Activated CD4-positive, alpha-beta T cell treated with anti-CD3 and anti-CD28 coated beads for 4 hours (primary cell): ENCODE results near the gene ATP11A.
"Not testable (repeated sequence)": the region's sequence is repeated elsewhere in the genome, so short reads cannot be mapped to it uniquely, and the experiment has no call there.

Source experiments
- DNase-seq, 2 donors: peaks; one replicate each; pipeline ENCODE4 v3.0.0-alpha.2; 2020

ATP11A gene

DNA sequence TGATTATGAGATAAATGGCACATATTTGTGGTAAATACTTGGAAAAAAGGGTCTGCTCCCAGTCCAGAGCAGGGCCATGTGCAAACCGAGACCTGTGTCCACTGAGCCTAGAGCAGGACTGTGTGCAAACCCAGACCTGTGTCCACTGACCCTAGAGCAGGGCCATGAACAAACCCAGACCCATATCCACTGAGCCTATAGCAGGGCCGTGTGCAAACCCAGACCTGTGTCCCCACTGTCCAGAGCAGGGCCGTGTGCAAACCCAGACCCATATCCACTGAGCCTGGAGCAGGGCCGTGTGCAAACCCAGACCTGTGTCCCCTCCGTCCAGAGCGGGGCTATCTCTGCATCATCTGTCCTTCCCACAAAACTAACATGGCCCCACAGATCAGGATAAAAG lies 136.0 kb downstream of the ATP11A start:
- no peak for DNase-seq

DNA sequence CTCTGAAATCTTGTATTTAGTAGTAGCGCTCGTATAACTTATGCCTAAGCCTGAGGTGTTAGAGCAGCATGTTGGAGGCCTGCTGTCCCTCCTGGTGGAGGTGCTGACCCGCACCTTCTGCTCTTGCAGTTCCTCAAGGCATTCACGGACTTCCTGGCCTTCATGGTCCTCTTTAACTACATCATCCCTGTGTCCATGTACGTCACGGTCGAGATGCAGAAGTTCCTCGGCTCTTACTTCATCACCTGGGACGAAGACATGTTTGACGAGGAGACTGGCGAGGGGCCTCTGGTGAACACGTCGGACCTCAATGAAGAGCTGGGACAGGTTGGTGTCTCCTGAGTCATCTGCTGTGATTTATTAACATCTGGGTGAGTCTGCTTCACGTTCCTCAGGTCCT lies 136.7 kb downstream of the ATP11A start:
- no peak for DNase-seq

DNA sequence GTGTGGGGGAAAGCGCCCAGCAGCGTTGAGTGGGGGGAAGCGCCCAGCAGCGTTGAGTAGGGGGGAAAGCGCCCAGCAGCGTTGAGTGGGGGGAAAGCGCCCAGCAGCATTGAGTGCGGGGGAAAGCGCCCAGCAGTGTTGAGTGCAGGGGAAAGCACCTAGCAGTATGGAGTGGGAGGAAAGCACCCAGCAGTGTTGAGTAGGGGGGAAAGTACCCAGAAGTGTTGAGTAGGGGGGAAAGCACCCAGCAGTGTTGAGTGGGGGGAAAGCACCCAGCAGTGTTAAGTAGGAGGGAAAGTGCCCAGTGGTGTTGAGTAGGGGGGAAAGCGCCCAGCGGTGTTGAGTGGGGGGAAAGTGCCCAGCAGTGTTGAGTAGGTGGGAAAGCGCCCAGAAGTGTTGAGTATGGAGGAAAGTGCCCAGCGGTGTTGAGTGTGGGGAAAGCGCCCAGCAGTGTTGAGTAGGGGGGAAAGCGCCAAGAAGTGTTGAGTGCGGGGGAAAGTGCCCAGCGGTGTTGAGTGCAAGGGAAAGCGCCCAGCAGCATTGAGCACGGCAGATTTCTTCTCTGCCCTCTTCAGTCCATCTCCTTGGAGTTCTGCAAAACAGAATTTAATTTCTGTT lies 138.4 kb downstream of the ATP11A start:
- no peak for DNase-seq

DNA sequence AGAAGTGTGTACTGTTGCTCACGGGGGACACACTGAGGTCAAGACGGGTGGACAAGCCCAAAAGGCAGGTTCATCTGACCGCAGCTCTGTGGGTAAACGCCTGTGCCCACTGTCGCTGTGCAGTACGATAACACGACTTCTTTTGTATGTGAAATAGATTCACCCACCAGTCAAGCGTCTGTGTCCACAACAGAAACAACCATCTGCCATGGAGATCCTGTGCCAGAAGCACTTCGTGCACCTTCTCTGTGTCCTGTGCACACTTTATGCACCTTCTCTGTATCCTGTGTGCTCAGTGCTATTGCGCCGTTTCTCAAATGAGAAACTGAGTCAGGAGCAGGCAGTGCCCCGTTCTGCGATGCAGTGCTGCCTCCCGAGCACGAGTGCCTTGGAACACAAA lies 138.9 kb downstream of the ATP11A start:
- DNase-seq: no peak

DNA sequence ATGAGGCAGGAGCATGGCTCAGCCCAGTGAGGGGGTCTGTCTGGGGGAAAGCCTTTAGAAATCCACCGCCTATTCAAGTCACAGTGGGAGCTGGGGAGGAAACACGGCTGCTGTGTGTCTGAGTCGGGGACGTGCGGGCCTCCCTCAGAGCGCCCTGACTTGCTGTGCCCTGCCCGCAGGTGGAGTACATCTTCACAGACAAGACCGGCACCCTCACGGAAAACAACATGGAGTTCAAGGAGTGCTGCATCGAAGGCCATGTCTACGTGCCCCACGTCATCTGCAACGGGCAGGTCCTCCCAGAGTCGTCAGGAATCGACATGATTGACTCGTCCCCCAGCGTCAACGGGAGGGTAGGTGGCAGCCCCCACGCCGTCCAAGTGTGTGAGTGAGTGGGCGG lies 141.4 kb downstream of the ATP11A start:
- DNase-seq: no peak

DNA sequence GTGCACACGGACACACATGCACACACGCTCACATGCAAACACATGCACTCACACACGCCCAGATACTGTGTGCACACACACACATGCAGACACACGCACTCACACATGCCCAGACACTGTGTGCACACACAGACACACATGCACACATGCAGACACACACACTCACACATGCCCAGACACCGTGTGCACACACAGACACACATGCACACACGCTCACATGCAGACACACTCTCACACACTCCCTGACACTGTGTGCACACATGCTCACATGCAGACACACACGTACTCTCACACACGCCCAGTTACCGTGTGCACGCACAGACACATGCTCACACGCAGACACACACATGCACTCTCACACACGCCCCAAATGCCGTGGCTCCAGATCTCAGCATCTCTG lies 142.0 kb downstream of the ATP11A start:
- no peak for DNase-seq

DNA sequence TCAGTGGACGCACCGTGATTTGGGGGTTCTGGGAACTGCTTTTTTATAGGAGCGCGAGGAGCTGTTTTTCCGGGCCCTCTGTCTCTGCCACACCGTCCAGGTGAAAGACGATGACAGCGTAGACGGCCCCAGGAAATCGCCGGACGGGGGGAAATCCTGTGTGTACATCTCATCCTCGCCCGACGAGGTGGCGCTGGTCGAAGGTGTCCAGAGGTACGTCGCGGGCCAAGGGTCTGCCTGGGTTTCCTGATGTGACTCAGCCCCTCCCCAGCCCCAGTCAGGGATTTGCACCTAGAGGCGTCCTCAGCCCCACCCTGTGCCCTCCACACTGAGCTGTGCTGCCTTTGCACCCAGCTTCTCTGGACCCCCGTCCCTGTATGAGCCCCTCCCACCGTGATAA lies 143.0 kb downstream of the ATP11A start:
- no peak for DNase-seq

DNA sequence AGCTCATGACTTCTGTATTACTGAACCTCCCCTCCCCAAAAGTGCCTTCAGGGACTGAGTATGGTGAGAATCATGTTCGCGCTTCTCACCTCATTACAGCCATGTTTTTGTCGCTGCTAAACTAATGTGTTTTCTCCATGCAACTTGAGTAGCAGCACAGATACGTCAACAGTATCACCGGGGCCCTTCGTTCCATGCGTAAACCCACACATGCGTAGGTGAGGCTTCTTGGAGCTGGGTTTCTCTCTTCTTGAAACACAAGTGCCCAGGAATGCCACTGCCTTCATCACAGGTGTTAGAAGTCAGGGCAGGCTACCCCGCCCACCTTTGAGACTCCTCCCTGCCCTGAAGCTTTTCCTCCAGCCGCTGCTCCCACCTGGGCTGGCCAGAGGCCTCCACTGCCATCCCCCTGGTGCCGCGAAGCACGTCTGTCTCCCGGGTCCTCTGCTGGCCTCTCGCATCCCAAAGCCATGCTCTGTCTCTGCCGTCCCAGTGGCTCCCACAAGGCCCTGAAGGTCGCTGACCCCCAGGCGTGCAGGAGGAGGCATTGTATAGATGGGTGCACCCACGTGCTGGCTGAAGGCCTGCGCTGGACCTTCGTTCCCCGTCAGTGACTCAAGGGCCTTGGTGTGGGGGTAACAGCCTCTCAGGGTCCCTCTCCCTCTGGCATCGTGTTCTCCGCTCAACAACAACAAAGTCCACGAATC lies 143.9 kb downstream of the ATP11A start:
- DNase-seq: no peak

DNA sequence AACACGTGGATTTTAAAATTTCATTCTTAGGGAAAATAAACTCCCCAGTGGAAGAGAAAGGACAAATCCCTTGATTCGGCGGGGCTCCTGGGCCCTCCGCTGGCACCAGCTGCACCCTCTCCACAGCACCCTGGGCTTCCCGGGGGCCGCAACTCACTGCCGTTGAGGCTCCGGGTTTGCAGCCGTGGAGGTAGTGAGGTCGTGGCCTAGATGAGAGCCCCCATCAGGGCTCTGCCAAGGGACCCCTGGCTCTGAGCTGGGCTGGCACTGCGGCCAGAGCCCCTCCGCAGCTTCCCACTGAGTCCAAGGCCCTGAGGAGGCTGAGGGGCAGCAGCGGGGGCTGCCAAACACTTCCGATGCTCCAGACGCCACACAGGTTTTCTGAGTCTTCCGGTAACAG lies 145.5 kb downstream of the ATP11A start:
- no peak for DNase-seq

DNA sequence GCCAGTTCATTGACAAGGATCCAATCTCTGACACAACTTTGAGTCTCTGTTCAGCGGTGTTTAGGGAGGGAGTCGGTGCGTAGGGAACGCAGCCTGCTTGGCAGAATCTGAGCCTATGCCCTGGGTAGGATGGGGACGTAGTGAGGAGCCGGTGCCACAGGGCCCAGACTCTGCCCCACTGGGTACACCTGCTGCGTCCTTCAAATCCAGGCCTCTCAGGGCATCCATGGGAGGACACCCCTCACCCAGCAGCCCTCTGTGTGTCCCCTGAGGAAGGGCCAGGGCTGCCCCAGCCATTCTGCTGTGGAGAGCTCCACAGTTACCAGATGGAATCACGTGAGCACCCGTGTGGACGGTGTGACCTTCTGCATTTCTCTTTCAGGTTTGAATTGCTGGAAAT lies 146.0 kb downstream of the ATP11A start:
- no peak for DNase-seq

DNA sequence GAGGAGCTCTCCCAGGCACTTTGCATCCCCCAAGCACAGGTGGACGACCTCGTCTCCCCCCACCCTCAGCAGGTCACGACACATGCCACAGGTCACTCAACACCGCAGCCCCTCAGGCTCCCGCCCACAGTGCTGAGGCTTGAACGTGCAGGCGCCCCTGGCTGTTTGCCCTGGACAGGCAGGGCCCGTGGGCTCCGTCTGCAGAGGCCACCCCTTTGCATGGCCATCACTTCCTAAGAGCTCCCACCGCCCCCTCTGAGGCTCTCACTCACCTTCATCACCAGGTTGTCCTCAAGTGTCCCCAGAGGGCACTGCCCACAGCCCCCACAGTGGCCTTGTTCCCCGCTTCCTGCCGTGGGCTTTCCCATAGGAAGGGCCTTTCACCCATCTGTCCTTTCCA lies 147.1 kb downstream of the ATP11A start:
- no peak for DNase-seq

DNA sequence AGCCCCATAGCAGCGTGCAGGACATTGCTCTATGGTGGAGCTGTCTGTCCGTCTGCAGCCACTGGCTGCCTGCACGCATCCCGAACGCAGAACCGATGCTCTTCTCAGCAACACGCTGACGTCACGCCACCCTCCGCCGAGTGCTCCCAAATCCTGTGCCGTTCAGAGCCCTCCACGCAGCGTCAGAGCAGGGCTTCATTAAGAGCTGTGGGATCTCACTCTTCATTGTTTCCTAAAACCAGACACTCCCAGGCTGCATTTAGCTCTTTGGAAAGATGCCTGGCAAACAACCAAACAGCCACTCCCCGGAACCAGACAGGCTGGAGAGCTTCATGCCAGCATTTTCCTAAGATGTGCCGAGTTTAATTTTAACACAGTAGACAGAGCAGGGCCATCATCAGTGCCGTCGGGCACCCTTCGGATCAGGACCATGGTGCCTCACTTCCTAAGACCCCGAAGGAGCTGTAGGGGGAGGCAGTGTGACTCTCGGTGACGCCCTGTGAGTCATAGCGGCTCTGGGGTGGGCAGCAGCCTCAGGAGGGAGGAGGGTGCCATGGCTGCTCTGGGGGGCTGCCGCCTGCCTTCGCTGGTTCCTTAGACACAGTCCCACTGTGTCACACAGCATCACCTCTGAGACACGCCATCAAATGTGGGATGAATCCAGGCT lies 147.7 kb downstream of the ATP11A start:
- no peak for DNase-seq

DNA sequence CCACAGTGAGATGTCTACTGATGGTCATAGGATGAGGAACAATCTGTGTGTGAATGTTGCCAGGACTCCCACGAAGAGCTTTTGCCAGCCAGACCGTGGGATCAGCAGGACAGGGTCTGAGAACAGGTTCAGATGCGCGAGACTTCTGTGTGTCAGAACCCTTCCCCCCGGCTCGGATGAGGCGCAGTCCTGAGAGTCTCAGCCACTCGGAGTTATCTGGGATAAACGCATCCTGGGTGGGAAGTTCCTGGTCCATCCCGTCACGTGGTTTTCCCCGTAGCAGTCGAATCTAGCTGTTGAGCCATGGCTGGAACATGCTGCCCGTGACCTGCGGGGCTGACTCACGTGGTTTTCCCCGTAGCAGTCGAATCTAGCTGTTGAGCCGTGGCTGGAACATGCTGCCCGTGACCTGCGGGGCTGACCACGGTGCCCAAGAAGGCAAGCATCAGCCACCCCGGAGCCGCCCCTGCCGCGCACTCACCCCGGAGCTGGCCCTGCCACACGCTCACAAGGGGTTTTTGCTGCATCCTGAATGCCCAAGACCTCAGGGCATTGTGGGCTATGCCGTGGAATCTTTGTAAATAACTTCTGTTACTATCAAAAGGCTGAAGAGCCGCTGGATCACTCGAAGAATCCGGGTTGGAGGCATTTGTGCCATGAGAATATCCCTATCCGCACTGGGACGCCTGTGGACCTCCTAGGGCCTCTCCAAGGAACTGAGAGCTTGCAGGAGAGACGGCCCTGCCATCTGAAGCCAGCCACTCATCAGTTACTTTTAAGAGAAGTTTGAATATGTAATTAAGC lies 148.4 kb downstream of the ATP11A start:
- no peak for DNase-seq

DNA sequence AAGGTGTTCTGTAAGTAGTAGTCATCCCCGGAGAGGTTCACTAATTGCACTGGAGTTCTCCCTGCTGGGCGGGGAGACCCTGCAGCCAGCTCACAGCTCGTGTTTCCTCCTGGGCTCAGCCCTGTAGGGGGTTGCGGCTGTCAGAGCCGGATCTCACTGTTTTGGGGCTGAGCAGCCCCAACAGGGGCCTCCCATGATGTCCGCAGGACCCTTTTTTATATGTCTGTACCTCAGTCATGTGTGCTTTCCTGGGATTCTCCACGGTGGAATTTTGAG lies 148.9 kb downstream of the ATP11A start:
- no peak for DNase-seq

DNA sequence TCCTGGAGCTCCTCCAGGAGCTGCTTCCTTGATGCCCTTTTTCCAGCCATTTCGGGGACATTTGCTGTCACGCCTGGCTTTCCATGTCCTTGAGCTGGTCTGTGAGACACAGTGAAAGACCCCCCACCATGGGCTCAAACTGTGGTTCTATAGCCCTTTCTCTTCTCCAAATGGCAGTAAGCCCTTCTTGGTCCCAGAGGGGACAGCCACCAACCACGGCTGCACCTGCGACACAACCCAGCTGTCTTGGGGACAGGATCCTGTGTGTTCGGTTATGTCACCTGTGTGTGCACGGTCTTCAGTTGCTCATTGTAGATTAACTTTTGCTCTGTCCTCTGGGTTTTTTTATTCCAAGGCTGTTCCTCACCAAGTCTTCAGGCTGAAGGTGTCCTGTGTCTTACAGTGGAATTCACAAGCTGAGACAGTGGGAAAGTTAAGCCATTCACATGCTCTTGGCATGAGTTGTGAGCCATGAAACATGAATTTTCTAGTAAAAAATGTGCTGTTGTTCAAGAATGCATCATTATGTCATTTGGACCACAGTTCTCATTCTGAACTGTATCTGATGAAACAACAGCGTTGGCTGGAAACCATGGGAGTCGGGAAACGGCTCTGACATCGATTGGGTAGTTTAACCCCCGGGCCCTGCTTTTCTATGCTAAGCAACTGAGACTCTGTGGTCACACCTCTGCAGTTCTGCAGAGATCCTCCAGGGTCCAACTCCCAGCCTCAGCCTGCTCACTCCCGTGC lies 149.7 kb downstream of the ATP11A start:
- DNase-seq: no peak

DNA sequence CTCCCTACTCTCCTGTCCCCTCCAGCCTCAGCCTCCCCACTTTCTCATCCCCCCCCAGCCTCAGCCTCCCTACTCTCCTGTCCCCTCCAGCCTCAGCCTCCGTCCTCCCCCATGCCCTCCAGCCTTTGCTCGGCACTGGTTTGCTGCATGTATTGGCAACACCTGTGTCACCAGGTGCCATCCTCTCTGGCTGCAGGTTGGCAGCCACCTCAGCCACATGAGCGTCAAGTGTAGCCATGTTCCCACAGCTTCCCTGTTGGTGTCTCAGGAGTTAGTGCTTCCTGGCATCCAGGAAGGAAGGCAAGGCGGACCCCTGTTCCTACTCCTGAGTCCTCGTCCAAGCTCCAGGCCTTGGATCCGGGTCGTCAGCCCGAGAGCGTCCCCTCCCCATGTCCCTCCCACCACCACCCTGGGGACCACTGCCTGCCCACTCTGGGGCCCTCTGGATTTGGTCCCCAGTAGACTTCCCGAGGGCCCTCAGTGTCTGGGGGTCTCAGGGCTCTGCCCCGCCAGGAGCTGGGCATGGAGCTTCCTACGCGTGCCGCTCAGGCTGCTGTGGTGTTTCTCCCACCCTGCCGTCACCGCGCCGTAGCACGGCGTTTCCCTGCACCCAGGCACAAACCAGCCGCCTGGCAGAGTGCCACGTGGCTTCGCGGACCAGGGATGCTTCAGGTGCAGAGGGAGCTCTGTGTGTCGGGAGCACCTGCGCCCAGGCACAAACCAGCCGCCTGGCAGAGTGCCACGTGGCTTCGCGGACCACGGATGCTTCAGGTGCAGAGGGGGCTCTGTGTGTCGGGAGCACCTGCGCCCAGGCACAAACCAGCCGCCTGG lies 150.8 kb downstream of the ATP11A start:
- no peak for DNase-seq

DNA sequence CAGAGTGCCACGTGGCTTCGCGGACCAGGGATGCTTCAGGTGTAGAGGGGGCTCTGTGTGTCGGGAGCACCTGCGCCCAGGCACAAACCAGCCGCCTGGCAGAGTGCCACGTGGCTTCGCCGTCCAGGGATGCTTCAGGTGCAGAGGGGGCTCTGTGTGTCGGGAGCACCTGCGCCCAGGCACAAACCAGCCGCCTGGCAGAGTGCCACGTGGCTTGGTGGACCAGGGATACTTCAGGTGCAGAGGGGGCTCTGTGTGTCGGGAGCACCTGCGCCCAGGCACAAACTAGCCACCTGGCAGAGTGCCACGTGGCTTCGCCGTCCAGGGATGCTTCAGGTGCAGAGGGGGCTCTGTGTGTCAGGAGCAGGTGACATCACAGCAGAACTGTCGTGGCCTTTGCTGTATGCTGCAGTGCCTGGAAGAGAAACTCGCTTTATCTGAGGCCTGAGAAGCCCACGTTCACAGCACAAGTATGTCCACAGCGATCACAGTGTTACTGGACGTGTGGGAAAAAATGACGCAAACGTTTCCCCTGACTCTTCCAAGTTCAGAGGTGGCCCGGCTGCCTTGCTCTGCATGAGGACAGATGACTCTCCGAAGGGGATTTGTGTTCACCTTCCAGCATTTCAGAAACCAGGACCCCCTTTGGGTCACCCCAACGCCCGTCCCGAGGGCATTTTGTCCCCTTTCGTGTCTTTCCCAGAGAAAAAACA lies 151.6 kb downstream of the ATP11A start:
- not testable (repeated sequence) for DNase-seq

DNA sequence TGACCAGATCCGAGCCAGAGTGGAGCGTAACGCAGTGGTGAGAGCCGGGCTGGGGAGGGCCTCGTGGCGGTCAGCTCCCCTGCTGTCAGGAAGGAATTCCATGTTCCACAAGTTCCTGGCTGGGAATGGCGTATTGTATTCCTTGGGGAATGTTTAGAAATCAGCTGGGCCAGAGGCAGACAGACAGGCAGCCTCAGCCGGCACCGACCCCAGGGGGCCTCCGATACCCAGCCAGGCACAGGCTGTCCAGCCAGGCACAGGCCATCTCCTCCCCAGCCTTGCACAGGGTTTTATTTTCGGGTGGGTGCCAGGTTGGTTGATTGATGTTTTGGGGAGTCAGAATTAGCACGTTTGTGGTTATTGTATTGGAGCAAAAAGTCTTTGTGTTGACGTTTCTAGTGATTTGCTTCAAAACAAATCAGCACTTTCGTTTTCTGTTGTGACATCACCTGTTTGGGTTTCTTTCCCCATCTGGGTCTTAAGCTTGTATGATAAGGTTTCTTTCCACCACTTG lies 152.6 kb downstream of the ATP11A start:
- no peak for DNase-seq

DNA sequence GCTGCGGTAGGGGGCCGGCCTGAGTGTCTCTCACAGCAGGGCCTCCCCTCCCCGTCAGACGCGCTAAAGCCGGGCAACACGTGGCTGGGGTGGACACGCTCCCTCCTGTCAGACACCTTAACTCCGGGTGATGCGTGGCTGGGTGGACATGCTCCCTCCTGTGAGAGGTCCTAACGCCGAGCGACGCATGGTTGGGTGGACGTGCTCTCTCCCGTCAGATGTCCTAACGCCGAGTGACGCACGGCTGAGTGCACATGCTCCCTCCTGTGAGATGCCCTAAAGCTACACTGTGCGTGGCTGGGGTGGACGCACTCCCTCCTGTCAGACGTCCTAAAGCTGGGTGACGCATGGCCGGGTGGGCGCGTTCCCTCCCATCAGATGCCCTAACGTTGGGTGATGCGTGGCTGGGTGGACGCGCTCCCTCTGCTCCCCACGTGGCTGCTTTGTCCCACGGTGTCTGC lies 153.1 kb downstream of the ATP11A start:
- no peak for DNase-seq

DNA sequence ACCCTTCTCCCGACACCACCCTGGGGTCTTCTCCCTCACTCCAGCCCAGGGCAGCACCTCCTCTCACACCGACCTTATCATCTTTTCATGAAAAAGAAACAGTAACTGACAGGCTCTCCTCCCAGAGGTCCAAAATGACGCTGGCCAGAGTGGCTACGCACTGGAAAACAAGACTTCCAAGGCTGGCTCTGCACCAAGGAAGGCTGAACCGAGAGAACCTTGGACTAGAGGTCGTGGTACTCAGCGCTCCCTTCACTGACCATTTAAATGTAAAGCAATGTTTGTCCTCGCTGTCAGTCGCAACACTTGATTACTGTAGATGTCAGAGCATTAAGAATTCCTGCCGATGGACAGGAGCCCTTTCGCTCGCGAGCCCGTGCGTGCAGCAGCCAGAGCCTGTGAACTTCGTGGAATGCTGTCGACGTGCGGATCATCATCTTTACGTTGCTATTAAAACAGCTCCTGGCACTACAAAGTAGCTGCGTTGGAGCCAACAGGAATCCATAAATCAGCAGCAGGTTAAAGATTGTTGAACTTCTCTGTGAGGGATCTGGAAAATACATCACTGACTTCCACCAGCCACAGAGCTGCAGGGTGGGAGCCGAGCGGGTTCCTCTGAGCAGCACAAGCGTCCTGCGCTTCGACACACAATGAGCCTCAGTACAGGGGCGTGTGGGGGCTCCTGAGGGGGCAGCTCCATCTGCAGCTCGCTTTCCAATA lies 153.7 kb downstream of the ATP11A start:
- DNase-seq: no peak
